Caki2 (cell line): ENCODE results near the gene SFT2D3. TPM values are rescaled to one million over a fixed set of nuclear protein-coding genes. Genes with fewer than 3 reads are reported as not detected.

ENCODE experiments used
- DNase-seq: peaks from one replicate; pipeline ENCODE4 v3.0.0-alpha.2; 2015; ENCODE audit warnings: low read depth
- in situ Hi-C: cut with HindIII; loops from 2 replicates; pipeline ENCODE4 v1.10.0; 2016; ENCODE audit warnings: low sequenced_read_pairs, low pct_unique_long_range_greater_than_20kb, mixed read lengths
- total RNA-seq: library from RNA; depleted of rRNA; stranded (reverse); fragments of >200 nt; shearing (Covaris generic); gene quantifications from 2 replicates; pipeline ENCODE4 v1.2.3, GENCODE V29; 2014; ENCODE audit warnings: low replicate concordance

SFT2D3 gene
- total RNA-seq, 1 experiment from 2014 or later = 6.6 TPM

GRCh38 chr2:127701651-127702394 is 526 bp downstream of the SFT2D3 start:
- DNase-seq = peak; percentile 61
- in situ Hi-C loops = no loop called here

DNA sequence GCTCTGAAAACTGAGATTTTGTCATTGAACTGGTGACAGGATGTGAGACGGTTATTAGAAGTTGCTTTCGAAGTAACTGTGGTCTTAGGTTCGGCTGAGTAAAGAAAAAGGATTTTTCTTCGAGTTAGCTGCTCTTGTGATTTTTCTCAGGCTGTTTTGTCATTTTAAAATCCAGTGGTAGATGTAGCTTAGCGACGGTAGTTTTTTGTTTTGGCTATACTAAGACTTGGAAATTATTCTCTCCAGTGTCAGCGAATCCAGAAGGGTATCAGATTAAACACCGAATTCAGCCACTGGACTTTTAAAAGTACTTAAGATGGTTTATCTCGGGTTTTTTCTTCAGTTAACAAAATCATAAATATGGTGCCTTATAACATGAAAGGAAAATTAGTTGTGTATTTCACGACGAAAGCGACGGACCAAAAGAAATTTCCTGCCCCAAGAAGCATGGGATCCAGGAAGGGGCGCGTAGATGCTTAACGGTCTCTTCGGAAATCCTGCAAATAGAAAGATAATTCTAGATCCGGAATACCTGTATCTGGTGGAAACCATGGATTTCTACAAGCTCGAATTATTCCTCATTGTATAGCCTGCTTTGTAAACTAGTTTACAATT is 1.2 kb downstream of the SFT2D3 start:
- in situ Hi-C loops = no loop called here

DNA sequence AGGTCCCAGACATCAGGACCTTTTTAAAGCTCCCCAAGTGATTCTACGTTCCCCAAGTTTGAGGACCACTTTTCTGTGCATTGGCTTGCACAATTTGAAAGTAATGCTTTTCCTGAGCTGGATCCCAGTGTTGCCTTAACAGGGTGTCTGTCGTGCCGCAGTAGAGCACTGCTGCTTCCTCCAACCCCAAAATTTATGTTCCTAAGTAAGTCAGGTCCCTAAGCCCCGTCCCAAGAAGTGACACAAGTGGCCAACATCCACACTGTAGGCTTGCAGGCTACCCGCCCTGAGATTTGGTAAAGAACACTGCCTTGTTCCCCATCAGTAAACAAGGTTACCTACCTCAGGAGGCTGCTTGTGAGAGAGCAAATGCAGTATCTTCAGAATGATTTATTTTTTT is 2.0 kb downstream of the SFT2D3 start:
- in situ Hi-C loops = no loop called here
- no peak for DNase-seq

More for the DNA sequence above, 1.2 kb downstream of the SFT2D3 start:
- no peak for DNase-seq

DNA sequence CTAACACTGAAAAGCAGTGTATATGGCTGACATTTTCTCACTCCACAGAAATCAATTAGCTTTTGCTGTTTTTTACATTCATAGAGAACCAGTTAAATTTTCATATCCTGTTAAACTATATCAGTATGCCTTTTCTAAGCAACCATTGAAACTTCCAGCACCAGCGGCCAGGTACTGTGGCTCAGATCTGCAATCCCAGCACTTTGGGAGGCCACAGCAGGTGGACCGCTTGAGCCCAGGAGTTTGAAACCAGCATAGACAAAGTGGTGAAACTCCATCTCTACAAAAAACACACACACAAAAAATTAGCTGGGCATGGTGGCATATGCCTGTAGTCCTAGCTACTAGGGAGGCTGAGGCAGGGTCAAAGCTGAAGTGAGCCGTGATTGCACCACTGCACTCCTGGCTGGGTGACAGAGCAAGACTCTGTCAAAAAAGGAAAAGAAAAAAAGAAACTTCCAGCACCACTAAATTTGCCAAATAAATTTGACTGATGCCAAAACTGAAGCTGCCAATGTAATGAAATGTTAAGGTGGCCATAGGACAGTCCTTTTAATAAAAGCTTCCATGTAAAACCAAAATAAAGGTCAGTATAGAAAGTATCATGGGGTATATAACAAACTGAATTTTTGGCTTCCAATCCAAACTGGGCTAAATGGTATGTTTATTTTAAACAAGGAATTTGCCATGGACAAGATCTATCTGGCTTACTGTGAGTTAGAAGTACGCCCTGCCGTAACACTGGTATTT is 3.5 kb downstream of the SFT2D3 start:
- DNase-seq = no peak
- in situ Hi-C loops = no loop called here

- in situ Hi-C loops = no loop called here
- DNase-seq = no peak
These were observed 4.2 kb downstream of the SFT2D3 start for GRCh38 chr2:127705391-127706065.

GRCh38 chr2:127706215-127706990 is 5.1 kb downstream of the SFT2D3 start:
- in situ Hi-C loops = no loop called here
- no peak for DNase-seq

DNA sequence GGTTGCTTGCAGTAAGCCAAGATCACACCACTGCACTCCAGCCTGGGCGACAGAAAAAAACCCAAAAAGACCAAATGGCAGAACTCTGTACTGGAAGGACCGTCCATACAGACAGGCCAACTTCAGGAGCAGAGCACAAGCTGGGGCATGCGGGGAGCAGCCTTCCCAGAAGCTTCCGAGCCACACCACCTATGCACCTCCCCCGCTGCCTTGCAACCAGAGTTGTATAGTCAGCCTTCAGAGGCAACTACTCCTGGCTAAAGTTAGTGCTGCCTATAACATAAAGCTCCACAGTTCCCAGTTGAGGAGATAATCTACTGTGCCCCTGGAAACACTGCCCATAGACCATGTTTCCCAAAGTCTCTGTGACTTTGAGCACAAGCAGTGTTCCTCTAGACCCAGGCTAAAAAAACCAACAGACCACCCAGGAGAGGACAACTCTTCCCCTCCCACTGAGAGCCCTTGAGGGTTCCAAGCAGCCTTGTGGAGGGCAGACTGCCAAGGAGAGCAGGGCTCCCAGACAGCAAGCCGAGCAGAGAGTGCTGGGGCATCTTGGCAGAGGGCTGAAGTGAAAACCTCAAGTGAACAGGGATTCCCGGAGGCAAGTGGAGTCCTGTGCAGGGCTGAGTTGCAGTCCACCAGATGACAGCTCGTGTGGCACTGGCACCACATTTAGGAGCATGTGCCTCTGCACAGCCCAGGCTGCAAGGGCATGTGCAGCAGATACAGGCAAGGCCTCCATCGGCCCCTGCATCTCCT is 6.8 kb downstream of the SFT2D3 start:
- in situ Hi-C loops = no loop called here
- no peak for DNase-seq

DNA sequence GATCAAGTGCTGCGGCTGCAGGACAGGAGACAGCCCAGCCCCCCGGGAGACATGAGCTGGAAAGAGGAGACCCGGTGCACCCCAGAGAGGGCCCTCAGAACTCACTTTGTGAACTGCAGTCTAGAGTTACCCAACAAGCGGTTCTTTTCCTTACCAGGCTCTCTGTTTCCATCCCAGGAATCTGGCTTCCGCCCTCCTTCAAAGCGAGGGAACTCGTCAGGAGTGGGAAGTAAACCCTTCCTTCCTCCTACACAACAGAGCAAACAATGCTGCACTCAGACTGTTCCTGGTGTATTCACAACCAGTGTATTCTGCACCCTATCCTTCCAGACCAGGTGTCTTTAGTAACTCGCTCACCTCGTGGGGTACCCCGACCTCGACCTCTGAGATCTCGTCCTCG is 8.0 kb downstream of the SFT2D3 start:
- in situ Hi-C loops = no loop called here
- DNase-seq = no peak

- no peak for DNase-seq
- in situ Hi-C loops = no loop called here
These were observed 11.7 kb downstream of the SFT2D3 start for GRCh38 chr2:127712999-127713398.

DNA sequence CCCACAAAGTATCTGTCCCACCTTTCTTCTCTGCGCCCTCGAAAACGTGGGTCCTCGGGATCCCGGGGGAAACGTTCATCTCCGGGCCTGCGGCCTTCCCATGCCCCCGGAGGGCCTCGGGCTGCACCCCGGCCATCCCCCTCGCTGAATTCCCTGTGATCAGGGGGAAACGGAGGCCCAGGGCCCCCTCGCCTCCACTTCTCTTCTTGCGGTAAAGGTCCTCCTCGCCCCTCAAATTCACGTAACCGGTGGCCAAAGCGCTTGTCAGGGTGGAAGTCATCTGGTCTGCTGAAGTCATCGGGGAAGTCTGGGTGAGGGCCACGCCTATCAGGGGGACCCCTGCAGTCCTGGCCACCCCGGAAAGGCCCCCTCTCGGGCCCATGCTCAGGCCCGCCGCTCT is 12.3 kb downstream of the SFT2D3 start:
- in situ Hi-C loops = no loop called here
- DNase-seq = no peak

GRCh38 chr2:127715778-127716449 is 14.6 kb downstream of the SFT2D3 start:
- in situ Hi-C loops = no loop called here
- no peak for DNase-seq

DNA sequence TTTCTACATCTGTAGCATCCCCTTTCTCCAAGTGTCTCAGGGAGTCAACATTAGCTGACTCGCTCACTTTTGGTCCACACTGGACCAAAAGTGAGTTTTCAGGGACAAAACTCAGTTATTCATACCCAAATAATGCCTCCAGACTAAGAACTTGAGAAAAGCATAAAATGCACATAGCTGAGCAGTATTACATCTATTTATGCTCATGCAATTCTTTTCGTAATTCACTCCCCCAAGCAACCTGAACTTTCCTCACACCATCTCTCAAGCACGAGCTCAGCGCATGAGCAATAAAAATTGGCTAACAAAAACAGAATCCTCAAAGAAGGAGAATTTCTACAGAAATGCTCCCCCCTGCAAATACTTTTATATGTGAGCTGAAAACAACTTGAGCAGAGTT is 17.0 kb downstream of the SFT2D3 start:
- in situ Hi-C loops = no loop called here

GRCh38 chr2:127719301-127720218 is 18.3 kb downstream of the SFT2D3 start:
- no peak for DNase-seq
- in situ Hi-C loops = no loop called here

More for the DNA sequence above, 17.0 kb downstream of the SFT2D3 start:
- DNase-seq = no peak

- in situ Hi-C loops = no loop called here
- DNase-seq = peak; percentile 47
These were observed 20.1 kb downstream of the SFT2D3 start for GRCh38 chr2:127721311-127721977.

GRCh38 chr2:127721978-127722355 is 20.7 kb downstream of the SFT2D3 start:
- peak; percentile 50 for DNase-seq
- in situ Hi-C loops = no loop called here

- in situ Hi-C loops = no loop called here
- no peak for DNase-seq
These were observed 21.5 kb downstream of the SFT2D3 start for GRCh38 chr2:127722807-127723206.
